ENCODE data around the gene WRNIP1.

DNA sequence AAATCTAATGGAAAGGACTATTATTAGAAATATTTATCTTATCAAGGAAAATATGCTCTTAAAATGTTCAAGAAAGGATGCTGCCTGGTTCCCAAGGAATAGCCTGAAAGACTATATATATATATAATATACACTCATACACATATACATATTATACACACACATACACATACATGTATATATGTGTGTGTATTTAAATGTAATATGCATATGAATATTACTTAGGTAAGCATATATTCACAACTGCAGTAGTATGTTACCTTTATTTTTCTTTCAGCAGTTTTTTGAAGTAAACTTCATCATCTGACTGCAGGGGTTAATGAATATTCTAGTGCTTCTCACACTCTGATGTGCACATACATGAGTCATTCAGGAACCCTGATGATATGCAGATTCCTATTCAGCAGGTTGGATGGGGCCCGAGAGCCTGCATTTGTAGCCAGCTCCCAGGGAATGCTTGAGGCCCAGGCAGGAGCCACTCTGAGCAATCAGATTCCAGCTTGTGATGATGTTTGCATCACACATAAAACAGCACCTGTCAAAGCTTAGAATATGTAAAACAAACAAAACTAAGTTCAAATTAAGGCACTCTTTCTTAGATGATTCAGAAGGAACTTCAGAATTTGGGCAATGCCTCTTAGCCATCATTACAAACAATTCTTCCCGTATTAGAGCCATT, 30.6 kb upstream of the WRNIP1 start:
- TF ChIP-seq, protein P1, sequence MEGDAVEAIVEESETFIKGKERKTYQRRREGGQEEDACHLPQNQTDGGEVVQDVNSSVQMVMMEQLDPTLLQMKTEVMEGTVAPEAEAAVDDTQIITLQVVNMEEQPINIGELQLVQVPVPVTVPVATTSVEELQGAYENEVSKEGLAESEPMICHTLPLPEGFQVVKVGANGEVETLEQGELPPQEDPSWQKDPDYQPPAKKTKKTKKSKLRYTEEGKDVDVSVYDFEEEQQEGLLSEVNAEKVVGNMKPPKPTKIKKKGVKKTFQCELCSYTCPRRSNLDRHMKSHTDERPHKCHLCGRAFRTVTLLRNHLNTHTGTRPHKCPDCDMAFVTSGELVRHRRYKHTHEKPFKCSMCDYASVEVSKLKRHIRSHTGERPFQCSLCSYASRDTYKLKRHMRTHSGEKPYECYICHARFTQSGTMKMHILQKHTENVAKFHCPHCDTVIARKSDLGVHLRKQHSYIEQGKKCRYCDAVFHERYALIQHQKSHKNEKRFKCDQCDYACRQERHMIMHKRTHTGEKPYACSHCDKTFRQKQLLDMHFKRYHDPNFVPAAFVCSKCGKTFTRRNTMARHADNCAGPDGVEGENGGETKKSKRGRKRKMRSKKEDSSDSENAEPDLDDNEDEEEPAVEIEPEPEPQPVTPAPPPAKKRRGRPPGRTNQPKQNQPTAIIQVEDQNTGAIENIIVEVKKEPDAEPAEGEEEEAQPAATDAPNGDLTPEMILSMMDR (conservative IDR thresholded peaks at IDR 0.05; ENCODE audit: low read depth, low read length), result no peak
- TF ChIP-seq RAD21 (IDR thresholded peaks at IDR 0.05; ENCODE audit: low read length) (no peak), POLR2A (IDR thresholded peaks at IDR 0.05; ENCODE audit: low read depth, low read length) (no peak)

Measured in IMR-90 (cell line).